ENCODE results near the gene RBM10. TPM values are rescaled to one million over a fixed set of nuclear protein-coding genes. Genes with fewer than 3 reads are reported as not detected.
"Not testable (repeated sequence)": the region's sequence is repeated elsewhere in the genome, so short reads cannot be mapped to it uniquely, and the experiment has no call there.

Gene RBM10
- total RNA-seq, 1 experiment from 2014 or later = 80.9 TPM

DNA sequence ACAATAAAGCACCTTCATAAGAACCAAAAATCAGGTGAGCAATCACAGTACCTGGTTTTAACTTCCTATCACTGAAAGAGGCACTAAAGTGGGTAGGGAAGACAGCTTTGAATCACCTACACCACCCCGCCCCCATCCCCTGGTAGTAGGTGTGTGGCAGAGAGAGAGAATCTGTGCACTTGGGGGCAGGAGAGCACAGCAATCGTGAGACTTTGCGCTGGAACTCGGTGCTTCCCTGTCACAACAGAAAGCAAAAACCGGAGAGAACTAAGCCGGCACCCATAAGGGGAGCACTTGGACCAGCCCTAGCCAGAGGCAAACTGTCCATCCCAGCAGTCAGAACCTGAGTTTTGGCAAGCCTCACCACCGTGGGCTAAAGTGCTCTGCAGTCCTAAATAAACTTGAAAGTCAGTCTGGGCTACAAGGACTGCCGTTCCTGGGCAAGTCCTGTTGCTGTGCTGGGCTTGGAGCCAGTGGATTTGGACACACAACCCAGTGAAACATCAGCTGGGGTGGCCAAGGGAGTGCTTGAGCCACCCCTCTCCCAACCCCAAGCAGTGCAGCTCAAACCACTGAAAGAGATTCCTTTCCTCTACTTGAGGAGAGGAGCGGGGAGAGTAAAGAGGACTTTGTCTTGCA, 32.6 kb upstream of the RBM10 start:
- POLR2A ChIA-PET (ENCODE audit: low non-redundant PET) = interaction anchor here (0.5 kb wide), 1 partner anchor 238 kb away, joined by 8 read pairs; no protein-coding TSS in a partner anchor
- H3K4me1 ChIP-seq (ENCODE audit: insufficient read depth, low read length, poor library complexity, severe bottlenecking) = no peaks in the 10 kb centered on the region
- no peaks in the 10 kb centered on the region for H3K27me3 ChIP-seq (replicated peaks; ENCODE audit: insufficient read depth, low read depth, low read length, poor library complexity)
- TF ChIP-seq EZH2 (IDR thresholded peaks at IDR 0.05; ENCODE audit: borderline replicate concordance, low read depth, low read length, poor library complexity, severe bottlenecking) = no peak
- TF ChIP-seq, protein P1, sequence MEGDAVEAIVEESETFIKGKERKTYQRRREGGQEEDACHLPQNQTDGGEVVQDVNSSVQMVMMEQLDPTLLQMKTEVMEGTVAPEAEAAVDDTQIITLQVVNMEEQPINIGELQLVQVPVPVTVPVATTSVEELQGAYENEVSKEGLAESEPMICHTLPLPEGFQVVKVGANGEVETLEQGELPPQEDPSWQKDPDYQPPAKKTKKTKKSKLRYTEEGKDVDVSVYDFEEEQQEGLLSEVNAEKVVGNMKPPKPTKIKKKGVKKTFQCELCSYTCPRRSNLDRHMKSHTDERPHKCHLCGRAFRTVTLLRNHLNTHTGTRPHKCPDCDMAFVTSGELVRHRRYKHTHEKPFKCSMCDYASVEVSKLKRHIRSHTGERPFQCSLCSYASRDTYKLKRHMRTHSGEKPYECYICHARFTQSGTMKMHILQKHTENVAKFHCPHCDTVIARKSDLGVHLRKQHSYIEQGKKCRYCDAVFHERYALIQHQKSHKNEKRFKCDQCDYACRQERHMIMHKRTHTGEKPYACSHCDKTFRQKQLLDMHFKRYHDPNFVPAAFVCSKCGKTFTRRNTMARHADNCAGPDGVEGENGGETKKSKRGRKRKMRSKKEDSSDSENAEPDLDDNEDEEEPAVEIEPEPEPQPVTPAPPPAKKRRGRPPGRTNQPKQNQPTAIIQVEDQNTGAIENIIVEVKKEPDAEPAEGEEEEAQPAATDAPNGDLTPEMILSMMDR (conservative IDR thresholded peaks at IDR 0.05; ENCODE audit: low read depth, low read length) = no peak
- no peak overlapping the region for H3K4me3 ChIP-seq (ENCODE audit: low read depth, low read length, poor library complexity, severe bottlenecking)
- BruUV-seq (replicated peaks) = no TSS peak
- intact Hi-C loops (cut with micrococcal nuclease; ENCODE audit: unreplicated experiment) = no loop called here
- CTCF ChIA-PET = no interaction called here
- H3K36me3 ChIP-seq (ENCODE audit: insufficient read depth, low read length, poor library complexity, severe bottlenecking) = no peaks in the 10 kb centered on the region
- no peaks in the 10 kb centered on the region for H3K9me3 ChIP-seq (ENCODE audit: low read depth, low read length, poor library complexity, severe bottlenecking)
- no peak for DNase-seq (ENCODE audit: low spot score)
- H3K27ac ChIP-seq (ENCODE audit: low read depth, low read length, poor library complexity, severe bottlenecking) = no peak overlapping the region

GRCh38 chrX:47116551-47117110, 28.4 kb upstream of the RBM10 start:
- H3K36me3 ChIP-seq (ENCODE audit: insufficient read depth, low read length, poor library complexity, severe bottlenecking); H3K4me3 ChIP-seq (ENCODE audit: low read depth, low read length, poor library complexity, severe bottlenecking); DNase-seq (ENCODE audit: low spot score); H3K27ac ChIP-seq (ENCODE audit: low read depth, low read length, poor library complexity, severe bottlenecking); CTCF ChIA-PET; H3K9me3 ChIP-seq (ENCODE audit: low read depth, low read length, poor library complexity, severe bottlenecking); H3K27me3 ChIP-seq (replicated peaks; ENCODE audit: insufficient read depth, low read depth, low read length, poor library complexity); POLR2A ChIA-PET (ENCODE audit: low non-redundant PET); intact Hi-C loops (cut with micrococcal nuclease; ENCODE audit: unreplicated experiment); BruUV-seq (replicated peaks); H3K4me1 ChIP-seq (ENCODE audit: insufficient read depth, low read length, poor library complexity, severe bottlenecking): not testable (repeated sequence)

GRCh38 chrX:47124466-47124865, 20.6 kb upstream of the RBM10 start:
- DNase-seq (ENCODE audit: low spot score); H3K4me1 ChIP-seq (ENCODE audit: insufficient read depth, low read length, poor library complexity, severe bottlenecking); H3K9me3 ChIP-seq (ENCODE audit: low read depth, low read length, poor library complexity, severe bottlenecking); H3K27me3 ChIP-seq (replicated peaks; ENCODE audit: insufficient read depth, low read depth, low read length, poor library complexity); H3K36me3 ChIP-seq (ENCODE audit: insufficient read depth, low read length, poor library complexity, severe bottlenecking); POLR2A ChIA-PET (ENCODE audit: low non-redundant PET); BruUV-seq (replicated peaks); H3K27ac ChIP-seq (ENCODE audit: low read depth, low read length, poor library complexity, severe bottlenecking); CTCF ChIA-PET; intact Hi-C loops (cut with micrococcal nuclease; ENCODE audit: unreplicated experiment); H3K4me3 ChIP-seq (ENCODE audit: low read depth, low read length, poor library complexity, severe bottlenecking): not testable (repeated sequence)

GRCh38 chrX:47129157-47129898, 15.7 kb upstream of the RBM10 start:
- H3K27ac ChIP-seq (ENCODE audit: low read depth, low read length, poor library complexity, severe bottlenecking) = peak overlapping the region; percentile 17
- BruUV-seq (replicated peaks) = no TSS peak
- peak overlapping the region; percentile 50 for H3K4me3 ChIP-seq (ENCODE audit: low read depth, low read length, poor library complexity, severe bottlenecking)
- peak; percentile 96 for DNase-seq (ENCODE audit: low spot score)
- CTCF ChIA-PET = no interaction called here
- no peaks in the 10 kb centered on the region for H3K4me1 ChIP-seq (ENCODE audit: insufficient read depth, low read length, poor library complexity, severe bottlenecking)
- TF ChIP-seq EZH2 (IDR thresholded peaks at IDR 0.05; ENCODE audit: borderline replicate concordance, low read depth, low read length, poor library complexity, severe bottlenecking) = no peak
- TF ChIP-seq, protein P1 (conservative IDR thresholded peaks at IDR 0.05; ENCODE audit: low read depth, low read length) = no peak
- no peaks in the 10 kb centered on the region for H3K36me3 ChIP-seq (ENCODE audit: insufficient read depth, low read length, poor library complexity, severe bottlenecking)
- POLR2A ChIA-PET (ENCODE audit: low non-redundant PET) = no interaction called here
- no peaks in the 10 kb centered on the region for H3K27me3 ChIP-seq (replicated peaks; ENCODE audit: insufficient read depth, low read depth, low read length, poor library complexity)
- intact Hi-C loops (cut with micrococcal nuclease; ENCODE audit: unreplicated experiment) = no loop called here
- no peaks in the 10 kb centered on the region for H3K9me3 ChIP-seq (ENCODE audit: low read depth, low read length, poor library complexity, severe bottlenecking)

Data from A673 (cell line).